Sciatic nerve (tissue), 2 donors: Measurements from ENCODE around the gene DSG4. TPM values are rescaled to one million over a fixed set of nuclear protein-coding genes. Genes with fewer than 3 reads are reported as not detected.

ENCODE experiments used
- ATAC-seq: fragments of 200-7000 bp; cut with Tn5 transposase; one replicate; pipeline ENCODE4 v1.9.1; 2020; ENCODE audit warnings: mild to moderate bottlenecking, moderate library complexity
- DNase-seq: peaks from one replicate; pipeline ENCODE4 v3.0.0-alpha.2; 2020; ENCODE audit warnings: low spot score
- intact Hi-C: fragments of 100-400 bp; cut with DNase I; formaldehyde crosslinking; loops from one replicate; pipeline ENCODE4 v1.14.2; 2022
- total RNA-seq: library from RNA; stranded (reverse); fragmentation: NEBNext Ultra II Directional; extraction: Animal tissue kit (Norgen Biotek cat#: 25700); gene quantifications from one replicate; pipeline ENCODE4 v1.2.1, GENCODE V29; 2021
- donor health status: DM: no; HTN: no; CAD: no.
- donor health status: DM: no; HTN: no; CAD: no.

The DSG4 gene
- total RNA-seq, 1 donor from 2014 or later = not detected

- ATAC-seq = no peak
- DNase-seq = no peak
- intact Hi-C loops = no loop called here
Measured at GRCh38 chr18:31438402-31438801, 61.8 kb downstream of the DSG4 start.

- intact Hi-C loops = no loop called here
- ATAC-seq = no peak
Measured at GRCh38 chr18:31439807-31440325, 63.3 kb downstream of the DSG4 start.

GRCh38 chr18:31440787-31441186, 64.2 kb downstream of the DSG4 start:
- no peak for ATAC-seq

More at GRCh38 chr18:31439807-31440325, 63.3 kb downstream of the DSG4 start:
- DNase-seq = no peak

GRCh38 chr18:31441493-31441892, 64.9 kb downstream of the DSG4 start:
- ATAC-seq (no peak), DNase-seq (no peak)
- intact Hi-C loops = no loop called here

More at GRCh38 chr18:31440787-31441186, 64.2 kb downstream of the DSG4 start:
- DNase-seq = no peak
- intact Hi-C loops = no loop called here

- DNase-seq = no peak
- intact Hi-C loops = no loop called here
- ATAC-seq = no peak
Measured at GRCh38 chr18:31444142-31444541, 67.6 kb downstream of the DSG4 start.

- no peak for ATAC-seq
- intact Hi-C loops = no loop called here
- no peak for DNase-seq
Measured at GRCh38 chr18:31445908-31446307, 69.3 kb downstream of the DSG4 start.

- intact Hi-C loops = no loop called here
- ATAC-seq = no peak
- no peak for DNase-seq
Measured at GRCh38 chr18:31446854-31447253, 70.3 kb downstream of the DSG4 start.

GRCh38 chr18:31447530-31448191, 71.1 kb downstream of the DSG4 start, which contains the start of gene DSG3:
DSG3 (plus strand) TSS chr18:31447741; CDS start chr18:31447878, 137 bp downstream.
- DNase-seq = no peak
- ATAC-seq = no peak
- intact Hi-C loops = no loop called here

GRCh38 chr18:31450409-31450808, 73.8 kb downstream of the DSG4 start:
- ATAC-seq (no peak), DNase-seq (no peak)
- intact Hi-C loops = no loop called here

GRCh38 chr18:31451625-31452024, 75.0 kb downstream of the DSG4 start:
- DNase-seq (no peak), ATAC-seq (no peak)
- intact Hi-C loops = no loop called here

GRCh38 chr18:31454066-31454708, 77.6 kb downstream of the DSG4 start:
- DNase-seq = no peak
- intact Hi-C loops = no loop called here
- no peak for ATAC-seq

Other genes with a start within 250 kb of the DSG4 start
- gene DSC1, start 213.9 kb upstream of the DSG4 start, total RNA-seq = not detected
- 0.04 TPM for gene DSG1, start 58.6 kb upstream of the DSG4 start, total RNA-seq
- gene DSG3, start 71.0 kb downstream of the DSG4 start, total RNA-seq = not detected
- gene DSG2, start 121.4 kb downstream of the DSG4 start, total RNA-seq = 10.8 TPM
- not detected for gene TTR, start 215.1 kb downstream of the DSG4 start, total RNA-seq